A673 (cell line): ENCODE measurements around the gene TRDMT1. TPM values are rescaled to one million over a fixed set of nuclear protein-coding genes. Genes with fewer than 3 reads are reported as not detected.

Experiments
- BruUV-seq: library from RNA; stranded (reverse); fragments of 400-500 nt; replicated peaks from 2 replicates; lab custom pipeline; 2021; lab: Mats Ljungman, UMichigan
- CTCF ChIA-PET: fragments of 300-600 bp; sonication (Branson Sonifier 250); formaldehyde crosslinking; loops from one replicate; lab custom pipeline; 2022; ENCODE audit warnings: antibody characterized with exemption; lab: Charles Lee
- POLR2A ChIA-PET: fragments of 300-600 bp; sonication (Branson Sonifier 250); formaldehyde crosslinking; loops from one replicate; lab custom pipeline; 2022; ENCODE audit warnings: antibody characterized with exemption; ENCODE audit not compliant: low non-redundant PET; lab: Charles Lee
- DNase-seq: peaks from one replicate; pipeline ENCODE4 v3.0.0-alpha.2; 2015; ENCODE audit warnings: low spot score
- H3K27ac ChIP-seq: fragments of 200-600 bp; sonication (generic); 2 replicates; pipeline ENCODE4 v1.5.1; 2016; ENCODE audit warnings: mixed run types, low read depth, mild to moderate bottlenecking, mixed read lengths, antibody characterized with exemption, low read length; ENCODE audit not compliant: poor library complexity, severe bottlenecking
- H3K27me3 ChIP-seq: fragments of 200-600 bp; sonication (generic); replicated peaks from 2 replicates; pipeline ENCODE4 v1.6.1; 2017; ENCODE audit warnings: mixed run types, low read depth, mild to moderate bottlenecking, mixed read lengths, antibody characterized with exemption, low read length; ENCODE audit not compliant: insufficient read depth, poor library complexity
- H3K36me3 ChIP-seq: fragments of 200-600 bp; sonication (generic); 2 replicates; pipeline ENCODE4 v1.6.1; 2016; ENCODE audit warnings: mixed run types, mild to moderate bottlenecking, mixed read lengths, antibody characterized with exemption, low read length; ENCODE audit not compliant: insufficient read depth, poor library complexity, severe bottlenecking
- H3K4me1 ChIP-seq: fragments of 200-600 bp; sonication (generic); 2 replicates; pipeline ENCODE4 v1.6.1; 2017; ENCODE audit warnings: mixed run types, mild to moderate bottlenecking, mixed read lengths, antibody characterized with exemption, low read length; ENCODE audit not compliant: insufficient read depth, poor library complexity, severe bottlenecking
- H3K4me3 ChIP-seq: fragments of 200-600 bp; sonication (generic); 2 replicates; pipeline ENCODE4 v1.5.1; 2016; ENCODE audit warnings: low read depth, mixed run types, mild to moderate bottlenecking, mixed read lengths, low read length; ENCODE audit not compliant: poor library complexity, severe bottlenecking
- H3K9me3 ChIP-seq: fragments of 200-600 bp; sonication (generic); 2 replicates; pipeline ENCODE4 v1.6.1; 2016; ENCODE audit warnings: mixed run types, low read depth, mild to moderate bottlenecking, mixed read lengths, antibody characterized with exemption, low read length; ENCODE audit not compliant: poor library complexity, severe bottlenecking
- EZH2 ChIP-seq: fragments of 200-600 bp; sonication (generic); IDR thresholded peaks from 2 replicates; pipeline ENCODE4 v1.6.1; 2017; ENCODE audit warnings: borderline replicate concordance, low read depth, mild to moderate bottlenecking, mixed read lengths, antibody characterized with exemption, low read length; ENCODE audit not compliant: poor library complexity, severe bottlenecking
- intact Hi-C: fragments of 100-400 bp; cut with micrococcal nuclease; formaldehyde crosslinking; loops from one replicate; pipeline ENCODE4 v1.10.0; 2022; ENCODE audit not compliant: unreplicated experiment
- total RNA-seq: library from RNA; stranded (reverse); gene quantifications from 2 replicates; pipeline ENCODE4 v1.2.3, GENCODE V29; 2021
- TF ChIP-seq, protein P1 (sequence below): fragments of 300-800, 200-600 bp; sonication (generic); conservative IDR thresholded peaks from 2 replicates; pipeline ENCODE4 v1.5.1; 2017; ENCODE audit warnings: low read depth, mild to moderate bottlenecking, antibody characterized with exemption, low read length, moderate library complexity, mixed read lengths

The TRDMT1 gene
- total RNA-seq, 1 experiment from 2014 or later: 14.0 TPM

DNA sequence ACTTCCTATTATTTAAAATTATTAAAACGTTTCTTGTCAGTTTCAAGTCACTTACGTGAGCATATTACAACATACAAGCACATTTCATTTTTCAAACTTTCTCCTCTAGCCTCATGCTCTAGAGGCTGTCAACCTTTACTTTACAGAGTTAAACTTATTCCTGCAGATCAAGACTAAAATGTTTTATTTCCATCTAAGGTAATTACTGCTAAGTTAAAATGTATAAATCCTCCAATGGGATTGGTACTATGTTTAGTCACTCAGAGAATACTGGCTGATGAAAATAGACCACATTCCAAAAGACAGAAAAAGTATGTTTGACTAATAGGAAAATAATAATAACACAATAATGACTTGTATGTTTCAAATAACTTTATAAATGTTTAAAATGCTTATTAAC is 8.4 kb upstream of the TRDMT1 start:
- ChIA-PET POLR2A (no interaction called here), CTCF (no interaction called here)
- H3K27ac ChIP-seq: no peak overlapping the region

DNA sequence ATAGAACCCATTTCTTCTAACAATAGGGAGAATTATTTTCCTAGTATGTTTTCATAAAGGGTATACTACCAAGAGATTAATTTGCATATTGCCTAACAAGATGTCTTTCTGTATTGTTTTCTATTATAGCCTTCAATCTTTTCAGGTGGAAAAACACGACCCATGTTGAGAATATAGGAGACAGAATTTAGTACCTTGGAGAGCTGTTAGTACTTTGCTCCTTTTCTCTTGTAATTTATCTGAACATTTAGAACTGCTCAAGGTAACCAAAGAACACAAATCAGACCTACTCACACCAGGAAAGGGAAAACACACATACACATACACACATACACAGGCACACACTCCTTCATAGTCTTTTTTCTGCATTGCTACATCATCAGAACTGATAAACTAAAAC is 7.8 kb upstream of the TRDMT1 start:
- CTCF ChIA-PET: no interaction called here
- no peak overlapping the region for H3K27ac ChIP-seq
- intact Hi-C loops: no loop called here

More for the DNA sequence above, 8.4 kb upstream of the TRDMT1 start:
- intact Hi-C loops: no loop called here
- TF ChIP-seq, protein P1, sequence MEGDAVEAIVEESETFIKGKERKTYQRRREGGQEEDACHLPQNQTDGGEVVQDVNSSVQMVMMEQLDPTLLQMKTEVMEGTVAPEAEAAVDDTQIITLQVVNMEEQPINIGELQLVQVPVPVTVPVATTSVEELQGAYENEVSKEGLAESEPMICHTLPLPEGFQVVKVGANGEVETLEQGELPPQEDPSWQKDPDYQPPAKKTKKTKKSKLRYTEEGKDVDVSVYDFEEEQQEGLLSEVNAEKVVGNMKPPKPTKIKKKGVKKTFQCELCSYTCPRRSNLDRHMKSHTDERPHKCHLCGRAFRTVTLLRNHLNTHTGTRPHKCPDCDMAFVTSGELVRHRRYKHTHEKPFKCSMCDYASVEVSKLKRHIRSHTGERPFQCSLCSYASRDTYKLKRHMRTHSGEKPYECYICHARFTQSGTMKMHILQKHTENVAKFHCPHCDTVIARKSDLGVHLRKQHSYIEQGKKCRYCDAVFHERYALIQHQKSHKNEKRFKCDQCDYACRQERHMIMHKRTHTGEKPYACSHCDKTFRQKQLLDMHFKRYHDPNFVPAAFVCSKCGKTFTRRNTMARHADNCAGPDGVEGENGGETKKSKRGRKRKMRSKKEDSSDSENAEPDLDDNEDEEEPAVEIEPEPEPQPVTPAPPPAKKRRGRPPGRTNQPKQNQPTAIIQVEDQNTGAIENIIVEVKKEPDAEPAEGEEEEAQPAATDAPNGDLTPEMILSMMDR: no peak
- TF ChIP-seq EZH2: no peak
- Histone ChIP-seq H3K4me1 (peaks cover 20% of the 10 kb centered on the region), H3K27me3 (no peaks in the 10 kb centered on the region), H3K9me3 (no peaks in the 10 kb centered on the region), H3K4me3 (no peak overlapping the region), H3K36me3 (no peaks in the 10 kb centered on the region)
- BruUV-seq: no TSS peak
- DNase-seq: no peak

DNA sequence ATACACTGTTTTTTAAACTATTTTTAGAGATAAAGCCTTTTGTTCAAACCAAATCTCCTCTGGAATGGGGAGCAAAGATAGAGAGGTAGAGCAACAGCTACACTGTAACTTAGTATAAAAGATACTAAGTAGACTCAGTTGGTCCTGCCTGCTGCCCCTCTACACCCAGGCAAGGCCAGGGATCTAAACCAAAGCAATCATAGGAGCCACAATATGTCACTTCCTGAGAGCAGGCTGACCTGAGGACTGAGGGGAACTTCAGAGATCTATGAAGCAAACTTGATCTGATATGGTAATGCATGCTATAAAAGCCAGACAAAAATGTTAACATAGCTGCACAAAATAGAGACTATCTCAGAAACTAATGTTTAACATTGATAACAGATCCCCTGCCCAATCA is 7.0 kb upstream of the TRDMT1 start:
- H3K4me1 ChIP-seq: peaks cover 19% of the 10 kb centered on the region
- H3K27ac ChIP-seq: no peak overlapping the region
- BruUV-seq: no TSS peak
- TF ChIP-seq, protein P1: no peak
- TF ChIP-seq EZH2: no peak
- no peaks in the 10 kb centered on the region for H3K27me3 ChIP-seq
- H3K36me3 ChIP-seq: no peaks in the 10 kb centered on the region
- ChIA-PET POLR2A (no interaction called here), CTCF (interaction anchor here (0.5 kb wide), 1 partner anchor 21 kb away, joined by 3 read pairs; no protein-coding TSS in a partner anchor)
- H3K4me3 ChIP-seq: no peak overlapping the region
- no peak for DNase-seq
- intact Hi-C loops: no loop called here
- no peaks in the 10 kb centered on the region for H3K9me3 ChIP-seq

More for the DNA sequence above, 7.8 kb upstream of the TRDMT1 start:
- no TSS peak for BruUV-seq
- DNase-seq: no peak
- TF ChIP-seq EZH2: no peak
- TF ChIP-seq, protein P1: no peak
- H3K4me1 ChIP-seq: peaks cover 19% of the 10 kb centered on the region
- H3K9me3 ChIP-seq: no peaks in the 10 kb centered on the region
- no peak overlapping the region for H3K4me3 ChIP-seq
- no peaks in the 10 kb centered on the region for H3K27me3 ChIP-seq
- POLR2A ChIA-PET: no interaction called here
- no peaks in the 10 kb centered on the region for H3K36me3 ChIP-seq
